Epithelial cell of esophagus (primary cell): ENCODE measurements around the gene TOM1L2.
A peak's percentile ranks its signal among the peaks of the same experiment; 100 is the strongest.

ENCODE experiments used
- DNase-seq: peaks from one replicate; pipeline ENCODE4 v3.0.0; 2010; ENCODE audit warnings: low read depth
- H3K4me3 ChIP-seq: 2 replicates; pipeline ENCODE4 v1.5.1; 2011; ENCODE audit warnings: mild to moderate bottlenecking, low read length, control low read depth
- CTCF ChIP-seq: IDR thresholded peaks from 2 replicates; pipeline ENCODE4 v1.5.1; 2011; ENCODE audit warnings: low read depth, mild to moderate bottlenecking, low read length, control low read depth, inconsistent platforms; ENCODE audit not compliant: insufficient read depth; ENCODE audit errors: missing control alignments

The TOM1L2 gene

GRCh38 chr17:17933775-17934174 lies 38.4 kb downstream of the TOM1L2 start:
- TF ChIP-seq CTCF, result no peak
- no peak overlapping the region for H3K4me3 ChIP-seq
- DNase-seq, result no peak

- DNase-seq, result no peak
- no peak for TF ChIP-seq CTCF
- H3K4me3 ChIP-seq, result no peak overlapping the region
These were observed 41.0 kb downstream of the TOM1L2 start for GRCh38 chr17:17931159-17931558.

GRCh38 chr17:17930674-17931073 lies 41.5 kb downstream of the TOM1L2 start:
- no peak for TF ChIP-seq CTCF
- H3K4me3 ChIP-seq, result no peak overlapping the region
- no peak for DNase-seq

- no peak for TF ChIP-seq CTCF
- no peak overlapping the region for H3K4me3 ChIP-seq
- peak; percentile 27 for DNase-seq
These were observed 42.4 kb downstream of the TOM1L2 start for GRCh38 chr17:17929655-17930380.

DNA sequence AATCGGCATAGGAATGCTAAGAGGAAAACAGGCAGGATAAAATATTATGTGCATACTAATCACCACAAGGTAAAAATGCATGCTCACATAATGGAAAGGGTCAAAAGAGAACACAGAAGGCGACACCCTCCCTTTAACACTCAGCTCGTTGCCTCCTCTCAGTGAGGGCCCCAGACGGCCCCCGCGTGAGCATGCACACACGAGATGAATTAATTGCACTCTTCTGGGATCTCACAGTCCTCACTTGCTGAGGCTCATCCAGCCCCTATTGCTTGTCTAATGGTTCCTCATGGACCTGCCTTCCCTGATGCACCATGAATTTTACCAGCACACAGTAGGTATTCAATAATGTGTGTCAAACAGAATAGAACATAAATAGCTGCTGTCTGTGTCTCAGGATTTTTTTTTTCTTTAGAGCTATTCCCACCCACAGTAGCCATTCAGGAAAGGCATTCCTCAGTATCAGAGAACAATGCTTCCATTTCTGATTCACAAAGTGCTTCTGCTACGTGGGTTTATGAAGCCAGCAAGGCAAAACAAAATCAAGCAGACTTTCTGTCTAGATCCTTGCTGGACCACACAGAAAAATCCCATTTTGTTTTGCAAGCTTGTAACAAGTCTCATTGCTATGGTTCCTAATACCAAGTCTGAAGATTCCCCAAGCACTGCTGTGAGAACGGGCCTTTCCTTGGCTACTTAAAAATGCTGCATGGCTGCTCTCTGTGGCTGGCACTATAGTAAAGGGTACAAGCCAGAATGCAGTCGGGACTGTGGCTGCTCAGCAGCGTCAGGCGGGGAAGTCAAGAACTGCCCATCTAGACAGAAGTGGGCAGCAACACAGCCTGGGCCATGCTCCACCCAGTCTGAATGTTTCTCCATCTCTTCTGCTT lies 43.6 kb downstream of the TOM1L2 start:
- DNase-seq, result no peak
- H3K4me3 ChIP-seq, result no peak overlapping the region

GRCh38 chr17:17926840-17927449 lies 45.3 kb downstream of the TOM1L2 start:
- TF ChIP-seq CTCF, result no peak
- no peak for DNase-seq
- H3K4me3 ChIP-seq, result no peak overlapping the region

More for the DNA sequence above, 43.6 kb downstream of the TOM1L2 start:
- TF ChIP-seq CTCF, result no peak
